Colonic mucosa (tissue), 4 donors: Measurements from ENCODE around the gene PARP11. TPM values are rescaled to one million over a fixed set of nuclear protein-coding genes. Genes with fewer than 3 reads are reported as not detected.

Experiments used
- DNase-seq: peaks from one replicate; pipeline ENCODE4 v3.0.0-alpha.2; 2020
- H3K27ac ChIP-seq: fragments of 200-600 bp; one replicate; pipeline ENCODE4 v1.8.0; 2021
- H3K27me3 ChIP-seq: fragments of 200-600 bp; one replicate; pipeline ENCODE4 v1.8.0; 2021
- H3K36me3 ChIP-seq: fragments of 200-600 bp; one replicate; pipeline ENCODE4 v1.8.0; 2021
- H3K4me1 ChIP-seq: fragments of 200-600 bp; one replicate; pipeline ENCODE4 v1.8.0; 2021; ENCODE audit warnings: mild to moderate bottlenecking
- H3K4me3 ChIP-seq: fragments of 200-600 bp; one replicate; pipeline ENCODE4 v1.8.0; 2021
- H3K9ac ChIP-seq, 2 donors: one replicate each; pipeline ENCODE4 v1.7.0; 2013; ENCODE audit warnings: control low read depth in 2 of 2, low read depth in 2 of 2, low read length in 2 of 2
- H3K9me3 ChIP-seq: fragments of 200-600 bp; one replicate; pipeline ENCODE4 v1.8.0; 2021
- intact Hi-C: fragments of 100-400 bp; cut with DNase I; formaldehyde crosslinking; loops from one replicate; pipeline ENCODE4 v1.14.1; 2022
- total RNA-seq, 2 donors: library from RNA; stranded (reverse); fragmentation: NEBNext Ultra II Directional in 1 of 2; extraction: Animal tissue kit (Norgen Biotek cat#: 25700) in 1 of 2; gene quantifications; one replicate each; pipeline ENCODE4 v1.2.1, GENCODE V29; 2021
- TF ChIP-seq, protein P1 (sequence below): fragments of 200-600 bp; IDR thresholded peaks from one replicate; pipeline ENCODE4 v1.8.0; 2022; ENCODE audit warnings: antibody characterized with exemption, mild to moderate bottlenecking
- donor health status: healthy.
- donor health status: DM: no; HTN: no; CAD: no.
- donor health status: DM: no; HTN: no; CAD: no.

The PARP11 gene
- total RNA-seq, 2 donors from 2014 or later = 5.5 to 5.8 TPM

- Histone ChIP-seq H3K9me3 (no peaks in the 10 kb centered on the region), H3K36me3 (no peaks in the 10 kb centered on the region), H3K9ac (no peak overlapping the region), H3K27me3 (no peaks in the 10 kb centered on the region), H3K4me3 (no peak overlapping the region), H3K4me1 (peaks cover 3% of the 10 kb centered on the region), H3K27ac (no peak overlapping the region)
- TF ChIP-seq, protein P1, sequence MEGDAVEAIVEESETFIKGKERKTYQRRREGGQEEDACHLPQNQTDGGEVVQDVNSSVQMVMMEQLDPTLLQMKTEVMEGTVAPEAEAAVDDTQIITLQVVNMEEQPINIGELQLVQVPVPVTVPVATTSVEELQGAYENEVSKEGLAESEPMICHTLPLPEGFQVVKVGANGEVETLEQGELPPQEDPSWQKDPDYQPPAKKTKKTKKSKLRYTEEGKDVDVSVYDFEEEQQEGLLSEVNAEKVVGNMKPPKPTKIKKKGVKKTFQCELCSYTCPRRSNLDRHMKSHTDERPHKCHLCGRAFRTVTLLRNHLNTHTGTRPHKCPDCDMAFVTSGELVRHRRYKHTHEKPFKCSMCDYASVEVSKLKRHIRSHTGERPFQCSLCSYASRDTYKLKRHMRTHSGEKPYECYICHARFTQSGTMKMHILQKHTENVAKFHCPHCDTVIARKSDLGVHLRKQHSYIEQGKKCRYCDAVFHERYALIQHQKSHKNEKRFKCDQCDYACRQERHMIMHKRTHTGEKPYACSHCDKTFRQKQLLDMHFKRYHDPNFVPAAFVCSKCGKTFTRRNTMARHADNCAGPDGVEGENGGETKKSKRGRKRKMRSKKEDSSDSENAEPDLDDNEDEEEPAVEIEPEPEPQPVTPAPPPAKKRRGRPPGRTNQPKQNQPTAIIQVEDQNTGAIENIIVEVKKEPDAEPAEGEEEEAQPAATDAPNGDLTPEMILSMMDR = no peak
- no peak for DNase-seq
- intact Hi-C loops = loop anchor here (5.0 to 10.0 kb wide), 3 partner anchors 112 to 642 kb away; no protein-coding TSS in a partner anchor
These were observed 9.8 kb upstream of the PARP11 start for GRCh38 chr12:3882896-3883564.

- intact Hi-C loops = loop anchor here (5.0 to 10.0 kb wide), 3 partner anchors 112 to 642 kb away; no protein-coding TSS in a partner anchor
- H3K36me3 ChIP-seq = no peaks in the 10 kb centered on the region
- H3K9ac ChIP-seq = no peak overlapping the region
- H3K4me3 ChIP-seq = no peak overlapping the region
- H3K27me3 ChIP-seq = no peaks in the 10 kb centered on the region
- TF ChIP-seq, protein P1 = no peak
- no peak for DNase-seq
- H3K4me1 ChIP-seq = peaks cover 3% of the 10 kb centered on the region
- no peak overlapping the region for H3K27ac ChIP-seq
- no peaks in the 10 kb centered on the region for H3K9me3 ChIP-seq
These were observed 9.2 kb upstream of the PARP11 start for GRCh38 chr12:3882406-3882805.

- intact Hi-C loops = loop anchor here (5.0 to 10.0 kb wide), 3 partner anchors 113 to 643 kb away; no protein-coding TSS in a partner anchor
- no peaks in the 10 kb centered on the region for H3K9me3 ChIP-seq
- H3K9ac ChIP-seq = no peak overlapping the region
- H3K27ac ChIP-seq = no peak overlapping the region
- DNase-seq = no peak
- TF ChIP-seq, protein P1 = no peak
- peaks cover 3% of the 10 kb centered on the region for H3K4me1 ChIP-seq
- no peaks in the 10 kb centered on the region for H3K27me3 ChIP-seq
- no peaks in the 10 kb centered on the region for H3K36me3 ChIP-seq
- H3K4me3 ChIP-seq = no peak overlapping the region
These were observed 8.2 kb upstream of the PARP11 start for GRCh38 chr12:3881281-3881950.

DNA sequence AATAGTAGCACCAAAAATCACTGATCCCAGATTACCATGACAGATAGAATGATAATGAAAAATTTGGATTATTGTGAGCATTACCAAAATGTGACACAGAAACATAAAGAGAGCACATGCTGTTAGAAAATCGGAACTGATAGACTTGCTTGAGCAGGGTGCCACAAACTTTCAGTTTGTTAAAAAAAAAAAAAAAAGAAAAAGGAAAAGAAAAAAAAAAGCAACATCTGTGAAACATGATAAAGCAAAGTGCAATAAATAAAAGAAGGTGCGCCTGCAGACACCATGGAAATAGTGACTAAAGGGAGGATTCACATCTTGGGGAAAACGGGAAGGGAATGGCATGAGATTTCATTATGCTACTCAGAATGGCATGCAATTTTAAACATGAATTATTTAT is 6.6 kb upstream of the PARP11 start:
- peaks cover 2% of the 10 kb centered on the region for H3K4me1 ChIP-seq
- H3K36me3 ChIP-seq = no peaks in the 10 kb centered on the region
- H3K27me3 ChIP-seq = no peaks in the 10 kb centered on the region
- H3K9ac ChIP-seq = no peak overlapping the region
- DNase-seq = no peak
- no peaks in the 10 kb centered on the region for H3K9me3 ChIP-seq
- no peak overlapping the region for H3K27ac ChIP-seq
- intact Hi-C loops = loop anchor here (5.0 to 10.0 kb wide), 3 partner anchors 115 to 645 kb away; no protein-coding TSS in a partner anchor
- TF ChIP-seq, protein P1 = no peak
- H3K4me3 ChIP-seq = no peak overlapping the region

DNA sequence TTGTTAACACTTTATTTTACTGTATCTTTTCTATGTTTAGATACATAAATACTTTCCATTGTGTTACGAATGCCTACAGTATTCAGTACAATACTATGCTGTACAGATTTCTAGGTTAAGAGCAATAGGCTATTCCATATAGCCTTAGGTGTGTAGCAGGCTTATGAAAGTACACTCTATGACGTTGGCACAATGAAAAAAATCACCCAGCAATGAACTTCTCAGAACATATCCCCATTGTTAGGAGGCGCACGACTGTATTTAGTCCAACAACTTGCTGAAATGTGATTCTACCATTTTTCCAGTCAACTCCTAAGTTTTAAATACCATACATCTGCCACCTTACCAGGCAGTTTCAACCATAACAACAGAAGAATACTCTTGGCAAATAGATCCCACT is 1.8 kb downstream of the PARP11 start:
- Histone ChIP-seq H3K9ac (no peak overlapping the region), H3K9me3 (no peaks in the 10 kb centered on the region), H3K27me3 (no peaks in the 10 kb centered on the region), H3K36me3 (no peaks in the 10 kb centered on the region), H3K27ac (no peak overlapping the region), H3K4me3 (no peak overlapping the region), H3K4me1 (no peaks in the 10 kb centered on the region)
- TF ChIP-seq, protein P1 = no peak
- no peak for DNase-seq
- intact Hi-C loops = no loop called here
